Measurements from ENCODE around the gene LEF1.

- TF ChIP-seq CTCF (IDR thresholded peaks at IDR 0.05) (no peak), POLR2A (IDR thresholded peaks at IDR 0.05) (no peak), EP300 (IDR thresholded peaks at IDR 0.05) (no peak), POLR2AphosphoS5 (IDR thresholded peaks at IDR 0.05) (no peak)
Measured at GRCh38 chr4:108163351-108163750, 5.4 kb downstream of the LEF1 start.

Measured in stomach (tissue), 4 donors.